HFF-Myc (cell line): ENCODE measurements around the gene CTPS2.

Source experiments
- DNase-seq: peaks from one replicate; pipeline ENCODE4 v3.0.0-alpha.2; 2011; ENCODE audit warnings: low read depth; ENCODE audit errors: extremely low read depth
- H3K4me3 ChIP-seq: replicated peaks from 2 replicates; pipeline ENCODE4 v1.5.1; 2011; ENCODE audit warnings: low read depth, mild to moderate bottlenecking, control low read depth, low read length
- CTCF ChIP-seq: IDR thresholded peaks from 2 replicates; pipeline ENCODE4 v1.5.1; 2012; ENCODE audit warnings: mild to moderate bottlenecking, low read depth, low read length, control low read depth; ENCODE audit errors: missing control alignments

The CTPS2 gene

GRCh38 chrX:16699389-16699788 lies 13.1 kb downstream of the CTPS2 start:
- TF ChIP-seq CTCF = no peak
- no peak for DNase-seq

GRCh38 chrX:16696956-16697355 lies 15.5 kb downstream of the CTPS2 start:
- no peak overlapping the region for H3K4me3 ChIP-seq
- DNase-seq = no peak
- no peak for TF ChIP-seq CTCF

More at GRCh38 chrX:16699389-16699788, 13.1 kb downstream of the CTPS2 start:
- H3K4me3 ChIP-seq = no peak overlapping the region

- DNase-seq = no peak
- no peak overlapping the region for H3K4me3 ChIP-seq
- peak; percentile 69 for TF ChIP-seq CTCF
Measured at GRCh38 chrX:16695079-16695676, 17.3 kb downstream of the CTPS2 start.

- TF ChIP-seq CTCF = no peak
- H3K4me3 ChIP-seq = no peak overlapping the region
- no peak for DNase-seq
Measured at GRCh38 chrX:16687514-16687913, 25.0 kb downstream of the CTPS2 start.

GRCh38 chrX:16683007-16683664 lies 29.3 kb downstream of the CTPS2 start:
- H3K4me3 ChIP-seq = no peak overlapping the region
- no peak for DNase-seq
- TF ChIP-seq CTCF = no peak

GRCh38 chrX:16678689-16679088 lies 33.8 kb downstream of the CTPS2 start:
- no peak for DNase-seq
- no peak overlapping the region for H3K4me3 ChIP-seq
- no peak for TF ChIP-seq CTCF
